Stimulated activated CD8-positive, alpha-beta memory T cell treated with anti-CD3 and anti-CD28 coated beads, Interleukin-12 subunit alpha, Interleukin-12 subunit beta, amount 100 ng/mL, for 4 hours (primary cell): ENCODE data around the gene SLC22A3.
"Not testable (repeated sequence)": the region's sequence is repeated elsewhere in the genome, so short reads cannot be mapped to it uniquely, and the experiment has no call there.

Experiments used
- DNase-seq: peaks from one replicate; pipeline ENCODE4 v3.0.0-alpha.2; 2020; ENCODE audit warnings: low read depth

The SLC22A3 gene, protein sequence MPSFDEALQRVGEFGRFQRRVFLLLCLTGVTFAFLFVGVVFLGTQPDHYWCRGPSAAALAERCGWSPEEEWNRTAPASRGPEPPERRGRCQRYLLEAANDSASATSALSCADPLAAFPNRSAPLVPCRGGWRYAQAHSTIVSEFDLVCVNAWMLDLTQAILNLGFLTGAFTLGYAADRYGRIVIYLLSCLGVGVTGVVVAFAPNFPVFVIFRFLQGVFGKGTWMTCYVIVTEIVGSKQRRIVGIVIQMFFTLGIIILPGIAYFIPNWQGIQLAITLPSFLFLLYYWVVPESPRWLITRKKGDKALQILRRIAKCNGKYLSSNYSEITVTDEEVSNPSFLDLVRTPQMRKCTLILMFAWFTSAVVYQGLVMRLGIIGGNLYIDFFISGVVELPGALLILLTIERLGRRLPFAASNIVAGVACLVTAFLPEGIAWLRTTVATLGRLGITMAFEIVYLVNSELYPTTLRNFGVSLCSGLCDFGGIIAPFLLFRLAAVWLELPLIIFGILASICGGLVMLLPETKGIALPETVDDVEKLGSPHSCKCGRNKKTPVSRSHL

DNA sequence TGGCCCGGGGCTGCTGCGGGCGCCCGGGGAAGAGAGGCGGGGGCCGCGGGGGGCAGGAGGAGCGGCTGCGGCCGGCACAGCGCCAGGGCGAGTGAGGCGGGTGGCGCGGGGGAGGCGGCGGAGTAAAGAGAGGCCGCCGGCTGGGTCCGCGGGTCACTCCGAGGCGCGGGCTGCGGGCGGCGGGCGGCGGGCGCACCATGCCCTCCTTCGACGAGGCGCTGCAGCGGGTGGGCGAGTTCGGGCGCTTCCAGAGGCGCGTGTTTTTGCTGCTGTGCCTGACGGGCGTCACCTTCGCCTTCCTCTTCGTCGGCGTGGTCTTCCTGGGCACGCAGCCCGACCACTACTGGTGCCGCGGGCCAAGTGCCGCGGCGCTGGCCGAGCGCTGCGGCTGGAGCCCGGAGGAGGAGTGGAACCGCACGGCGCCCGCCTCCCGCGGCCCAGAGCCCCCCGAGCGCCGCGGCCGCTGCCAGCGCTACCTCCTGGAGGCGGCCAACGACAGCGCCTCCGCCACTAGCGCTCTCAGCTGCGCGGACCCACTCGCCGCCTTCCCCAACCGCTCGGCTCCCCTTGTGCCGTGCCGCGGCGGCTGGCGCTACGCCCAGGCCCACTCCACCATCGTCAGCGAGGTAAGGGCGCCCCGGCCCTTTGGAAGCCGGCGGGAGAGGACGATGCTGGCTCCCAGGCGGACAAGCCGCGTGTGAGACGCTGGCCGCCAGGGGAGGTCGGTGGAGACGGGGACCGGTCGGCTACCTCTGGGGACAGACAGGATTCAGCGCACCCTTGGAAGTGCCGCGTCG is at the start of gene SLC22A3:
Gene SLC22A3, plus strand, starts transcription at position 156 of the 797 bp plus-strand sequence. Its CDS starts 42 bp downstream, at position 198.
- no peak for DNase-seq

DNA sequence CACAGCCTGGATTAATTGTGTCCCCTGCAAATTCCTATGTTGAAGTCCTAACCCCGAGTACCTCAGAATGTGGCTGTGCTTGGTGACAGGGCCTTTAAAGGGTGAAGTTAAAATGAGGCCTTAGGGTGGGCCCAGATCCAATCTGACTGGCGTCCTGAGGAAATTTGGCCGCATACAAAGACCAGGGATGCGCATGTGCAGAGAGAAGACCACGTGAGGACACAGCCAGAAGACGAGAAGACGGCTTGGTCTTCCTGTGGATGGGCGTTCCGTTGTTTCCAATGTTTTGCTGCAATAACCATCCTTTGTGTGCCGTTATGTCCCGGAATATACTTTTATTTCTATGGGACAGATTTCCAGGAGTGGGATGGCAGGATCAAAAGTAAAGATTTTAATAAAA is 48.6 kb upstream of the SLC22A3 start:
- no peak for DNase-seq

DNA sequence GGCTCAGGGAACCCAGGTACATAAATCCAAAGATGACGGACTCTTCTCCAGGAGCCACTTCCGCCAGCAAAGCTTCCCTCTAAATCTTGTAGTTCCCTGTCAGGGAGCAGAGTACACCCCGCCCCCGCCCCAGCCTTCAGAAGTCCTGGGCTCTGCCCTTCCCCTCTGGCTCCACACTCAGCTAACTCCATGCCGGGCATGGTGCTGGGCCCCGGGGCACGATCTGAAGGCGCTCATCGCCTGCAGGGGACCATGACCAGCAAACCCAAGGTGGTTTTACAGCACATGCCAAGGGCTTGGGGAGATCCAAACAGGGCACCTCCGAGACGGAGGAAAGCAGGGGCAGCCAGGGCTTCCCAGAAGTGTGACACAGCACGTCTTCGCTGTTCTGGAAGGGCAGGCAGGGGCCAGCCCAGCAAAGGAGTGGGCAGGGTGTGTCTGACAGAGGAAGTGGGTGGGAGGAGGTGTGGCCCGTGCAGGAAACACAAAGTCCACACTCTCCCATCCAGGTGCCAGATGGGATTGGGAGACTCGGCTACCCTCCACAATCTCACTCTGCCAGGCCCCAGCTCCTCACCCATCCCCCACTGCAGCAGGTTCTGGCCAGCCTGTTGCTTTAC is 48.0 kb upstream of the SLC22A3 start:
- DNase-seq = no peak

DNA sequence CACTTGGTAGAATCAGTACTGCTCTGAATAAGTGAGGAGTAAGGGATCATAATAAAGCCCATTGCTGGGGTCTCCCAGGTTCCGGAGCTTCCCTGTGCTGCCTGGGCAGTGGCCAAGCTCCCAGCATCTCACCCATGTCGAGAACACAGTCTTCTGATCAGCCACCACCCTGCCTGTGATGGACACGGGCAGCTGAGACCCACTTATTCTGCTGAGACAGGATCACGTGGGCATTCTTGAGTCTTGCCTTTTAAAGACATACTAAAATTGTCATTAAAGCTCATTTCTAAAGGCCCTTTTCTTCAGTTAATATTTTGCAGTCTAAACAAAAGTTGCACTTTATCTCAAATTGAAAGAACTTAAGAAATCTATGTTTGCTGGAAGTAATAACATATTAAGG is 46.8 kb upstream of the SLC22A3 start:
- no peak for DNase-seq

DNA sequence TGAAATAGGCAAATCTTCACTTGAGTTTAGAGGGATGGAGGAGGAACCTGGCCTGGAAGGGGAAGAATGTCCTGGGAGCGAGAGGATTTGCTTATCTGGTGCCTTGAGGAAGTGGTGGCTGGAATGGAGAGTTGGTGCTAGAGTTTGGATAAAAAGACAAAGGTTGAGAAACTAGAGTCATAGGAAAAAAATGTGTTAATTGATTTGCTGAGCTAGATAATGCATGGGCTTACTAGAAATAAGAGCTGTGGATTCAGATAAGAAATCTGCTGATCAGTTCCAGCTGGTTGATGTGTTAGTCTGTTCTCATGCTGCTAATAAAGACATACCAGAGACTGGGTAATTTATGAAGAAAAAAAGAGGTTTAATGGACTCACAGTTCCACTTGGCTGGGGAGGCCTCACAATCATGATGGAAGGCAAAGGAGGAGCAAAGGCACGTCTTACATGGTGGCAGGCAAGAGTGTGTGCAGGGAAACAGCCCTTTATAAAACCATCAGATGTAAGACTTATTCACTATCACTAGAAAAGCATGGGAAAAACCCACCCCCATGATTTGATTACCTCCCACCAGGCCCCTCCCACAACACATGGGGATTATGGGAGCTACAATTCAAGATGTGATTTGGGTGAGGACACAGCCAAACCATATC is 45.6 kb upstream of the SLC22A3 start:
- not testable (repeated sequence) for DNase-seq

DNA sequence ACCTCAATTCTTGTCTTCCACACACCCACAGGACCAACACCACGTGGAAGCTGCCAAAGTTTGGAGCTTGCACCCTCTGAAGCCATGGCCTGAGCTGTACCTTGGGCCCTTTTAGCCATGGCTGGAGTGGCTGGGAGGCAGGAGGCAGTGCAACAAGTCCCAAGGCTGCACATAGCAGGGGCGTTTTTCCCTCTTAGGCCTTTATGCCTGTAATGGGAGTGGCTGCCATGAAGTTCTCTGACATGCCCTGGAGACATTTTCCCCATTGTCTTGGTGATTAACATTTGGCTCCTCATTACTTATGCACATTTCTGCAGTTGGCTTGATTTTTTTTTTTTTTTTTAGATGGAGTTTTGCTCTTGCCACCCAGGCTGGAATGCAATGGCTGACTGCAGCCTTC is 44.4 kb upstream of the SLC22A3 start:
- no peak for DNase-seq

DNA sequence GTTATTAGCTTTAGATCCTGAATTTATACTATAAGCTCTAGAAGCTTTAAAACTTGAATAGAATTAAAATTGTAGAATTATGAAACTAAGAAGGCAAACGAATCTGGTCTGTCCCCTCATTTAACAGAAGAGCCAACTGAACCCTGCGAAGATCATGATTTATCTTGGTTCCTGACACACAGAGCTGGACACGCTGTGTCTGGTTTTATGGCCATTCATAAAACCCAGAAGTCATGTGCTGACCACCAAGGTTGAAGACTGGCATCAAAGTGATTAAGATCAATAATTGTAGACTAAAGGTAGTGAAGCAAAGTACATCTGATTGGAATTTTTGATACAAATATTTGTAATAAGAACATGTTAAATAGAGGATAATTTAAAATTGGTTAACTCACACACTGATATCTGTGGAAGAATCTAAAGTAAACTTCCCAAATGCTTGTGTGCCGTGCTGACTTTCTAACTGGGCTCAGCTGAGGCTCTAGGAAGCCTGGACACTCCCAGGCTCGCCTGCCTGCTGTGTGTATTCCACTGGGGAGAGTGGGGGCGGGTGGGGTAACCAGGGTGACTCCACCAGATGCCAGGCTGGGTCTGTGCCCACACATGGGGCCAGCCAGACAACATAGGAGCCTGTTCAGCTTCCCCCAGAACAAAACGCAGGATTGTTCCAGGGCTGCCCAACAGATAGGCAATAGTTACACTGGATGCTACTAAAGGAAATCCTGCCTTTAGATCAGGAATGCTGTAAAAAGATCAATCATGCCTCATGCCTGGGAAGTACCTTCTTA is 42.1 kb upstream of the SLC22A3 start:
- no peak for DNase-seq

DNA sequence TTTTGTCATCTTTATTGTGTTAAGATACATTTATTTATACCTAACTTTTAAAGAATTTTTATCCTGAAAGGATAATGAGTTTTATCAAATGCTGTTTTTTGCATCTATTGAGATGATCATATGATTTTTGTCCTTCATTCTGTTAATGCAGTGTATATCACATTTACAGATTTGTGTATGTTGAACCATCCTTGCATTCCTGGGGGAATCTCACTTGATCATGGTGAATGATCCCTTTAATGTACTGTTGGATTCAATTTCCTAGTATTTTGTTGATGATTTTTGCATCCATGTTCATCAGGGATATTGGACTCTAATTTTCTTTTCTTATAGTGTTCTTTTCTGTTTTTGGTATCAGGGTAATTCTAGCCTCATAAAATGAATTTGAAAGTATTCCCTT is 38.5 kb upstream of the SLC22A3 start:
- DNase-seq = no peak

DNA sequence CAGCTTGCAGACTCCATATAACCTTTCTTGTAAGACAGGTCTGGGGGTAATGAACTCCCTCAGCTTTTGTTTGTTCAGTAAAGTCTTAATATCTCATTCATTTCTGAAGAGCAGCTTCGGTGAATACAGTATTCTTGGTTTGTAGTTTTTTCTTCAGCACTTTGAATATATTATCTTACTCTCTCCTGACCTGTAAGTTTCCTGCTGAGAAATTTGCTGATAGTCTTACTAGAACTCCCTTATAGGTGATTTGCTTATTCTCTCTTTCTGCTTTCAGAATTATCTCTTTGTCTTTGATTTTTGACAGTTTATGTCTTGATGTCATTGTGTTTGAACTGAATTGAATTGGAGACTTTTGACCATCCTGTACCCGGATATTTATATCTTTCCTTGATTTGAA is 35.3 kb upstream of the SLC22A3 start:
- DNase-seq = no peak

DNA sequence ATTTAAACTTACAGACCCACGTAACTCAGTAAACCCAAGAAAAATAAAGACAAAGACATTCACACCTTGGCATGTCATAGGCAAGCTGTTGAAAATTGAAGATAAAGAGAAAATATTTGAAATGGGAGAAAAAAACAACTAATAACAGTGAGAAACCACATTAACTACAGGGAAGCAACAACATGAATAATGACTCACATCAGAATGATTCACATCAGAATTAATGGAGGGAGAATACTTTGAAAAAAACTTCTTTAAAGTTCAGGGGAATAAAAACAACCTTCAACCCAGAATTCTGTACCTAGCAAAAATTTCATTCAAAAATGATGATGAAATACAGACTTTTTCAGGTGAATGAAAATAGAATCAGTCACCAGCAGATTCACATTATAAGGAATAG is 32.9 kb upstream of the SLC22A3 start:
- DNase-seq = no peak

DNA sequence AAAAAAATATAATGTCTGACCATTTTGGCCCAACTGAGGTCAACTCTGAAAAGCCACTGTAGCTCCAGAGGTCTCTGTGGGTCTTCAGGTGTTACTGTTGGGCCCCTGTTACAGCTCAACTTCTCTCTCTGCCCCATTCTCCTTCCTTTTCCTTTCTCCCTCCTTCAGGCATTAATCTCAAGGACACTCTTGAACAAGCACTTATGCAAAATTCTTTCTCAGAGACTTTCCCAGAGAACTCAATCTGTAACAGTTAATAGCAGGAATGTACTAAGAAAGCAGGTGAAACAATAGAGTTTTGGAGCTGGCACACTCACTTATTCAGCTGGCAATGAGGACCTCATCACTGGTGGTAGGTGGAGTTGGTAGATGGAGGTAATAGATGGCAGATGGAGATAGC is 31.9 kb upstream of the SLC22A3 start:
- DNase-seq = no peak

DNA sequence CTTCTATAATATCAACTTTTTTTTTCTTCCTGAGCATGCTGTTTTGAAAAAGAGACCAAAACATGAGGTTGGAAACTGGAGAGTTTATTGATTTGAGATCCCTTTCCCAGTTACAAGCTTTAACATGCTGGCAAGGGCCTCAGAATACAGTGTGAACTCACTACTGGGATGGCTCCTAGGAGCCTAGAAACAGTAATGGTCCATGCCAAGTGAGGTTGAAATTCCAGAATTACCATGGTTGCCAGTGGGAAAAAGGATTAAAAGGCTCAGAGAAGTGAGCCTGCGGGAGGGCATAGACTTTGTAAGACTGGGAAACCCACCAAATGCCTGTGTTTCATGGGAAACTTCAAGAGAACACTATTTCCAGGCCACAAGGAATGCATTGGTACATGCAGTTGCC is 28.9 kb upstream of the SLC22A3 start:
- DNase-seq = no peak

DNA sequence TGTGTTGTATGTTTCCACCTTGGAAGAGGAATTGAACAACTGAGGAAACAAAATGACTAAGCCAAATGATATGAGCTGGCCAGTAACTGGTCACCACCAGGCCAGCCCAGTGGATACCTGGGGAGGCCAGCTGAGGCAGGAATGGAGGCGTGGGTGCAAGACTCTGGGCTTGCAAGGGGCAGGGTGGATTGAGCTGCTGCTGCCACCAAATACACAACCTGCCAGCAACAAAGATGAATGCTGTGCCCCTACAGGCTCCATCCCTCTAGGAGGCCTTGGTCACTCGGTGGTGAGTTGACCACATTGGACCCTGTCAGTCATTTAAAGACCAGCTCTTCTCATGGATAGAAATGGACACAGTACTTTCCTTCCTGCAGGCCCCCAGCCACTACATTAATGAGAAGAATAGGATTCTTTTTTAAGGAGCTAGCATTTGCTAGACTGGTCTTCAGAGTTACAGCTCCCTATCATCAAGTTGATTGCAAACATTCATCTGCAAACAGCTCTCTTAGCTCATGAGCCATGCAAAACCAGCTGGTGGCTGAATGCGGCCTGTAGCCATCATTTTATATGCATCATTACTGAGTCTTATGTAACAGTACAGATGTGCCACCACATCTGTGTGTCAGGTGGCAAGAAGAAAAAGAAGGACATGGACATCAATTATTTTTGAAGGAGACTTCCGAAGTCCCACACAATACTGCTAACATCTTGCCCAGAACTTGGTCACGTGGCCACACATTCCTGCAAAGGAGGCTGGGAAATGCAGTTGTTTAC is 26.3 kb upstream of the SLC22A3 start:
- DNase-seq = no peak

DNA sequence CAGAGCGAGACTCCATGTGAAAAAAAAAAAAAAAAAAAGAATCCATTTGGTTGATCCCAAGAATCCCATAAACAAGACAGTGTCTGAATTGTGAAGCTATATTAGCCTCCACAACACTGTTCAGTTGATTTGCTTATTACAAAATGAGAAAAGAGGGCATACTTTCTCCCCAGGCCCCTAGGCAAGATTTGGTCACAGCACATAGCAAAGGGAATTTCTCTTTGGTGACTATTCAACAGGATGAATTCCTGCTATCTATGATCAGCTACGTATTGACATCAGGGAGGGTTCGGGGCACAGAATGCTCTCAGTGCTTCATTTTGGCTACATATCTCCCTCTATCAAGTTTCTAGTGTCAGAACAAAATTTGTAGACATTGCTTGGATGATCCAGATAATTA is 20.2 kb upstream of the SLC22A3 start:
- DNase-seq = no peak

DNA sequence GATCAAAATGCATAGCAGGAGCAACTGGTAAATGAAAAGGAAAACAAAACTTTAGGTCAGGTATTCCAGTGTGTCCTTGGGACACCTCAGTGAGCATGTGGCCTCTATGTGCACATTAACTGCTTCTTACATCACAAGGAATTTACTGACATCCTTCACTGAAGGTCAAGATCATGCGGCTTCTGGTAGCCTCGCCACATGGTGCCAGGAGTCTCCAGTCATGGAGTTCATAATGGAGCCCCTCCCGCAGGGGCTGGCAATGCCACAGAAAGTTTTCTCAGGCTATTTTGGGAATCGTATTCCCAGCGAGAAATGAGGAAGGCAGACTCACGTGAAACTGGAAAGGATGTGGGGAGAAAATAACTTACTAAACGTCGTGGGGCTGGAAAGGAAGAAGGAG is 19.7 kb upstream of the SLC22A3 start:
- no peak for DNase-seq

DNA sequence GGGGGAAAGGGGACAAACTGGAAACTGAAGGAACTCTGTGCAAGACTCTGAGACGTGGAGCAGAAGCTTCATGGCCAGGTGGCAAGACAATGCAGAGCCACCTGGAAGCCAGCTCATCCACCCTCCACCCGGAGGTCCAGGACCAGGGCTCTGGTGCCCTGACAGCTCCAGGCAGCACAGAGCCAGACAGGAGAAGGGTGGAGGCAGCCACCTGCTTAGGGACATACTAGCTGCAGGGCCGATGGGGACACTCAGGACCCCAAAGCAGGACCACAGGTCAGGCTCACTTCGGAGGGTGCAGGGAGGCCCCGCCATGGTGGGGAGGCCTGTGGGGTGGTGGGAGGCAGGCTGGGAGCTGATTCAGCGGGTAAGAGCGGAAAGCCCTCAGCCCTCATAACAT is 19.0 kb upstream of the SLC22A3 start:
- no peak for DNase-seq

DNA sequence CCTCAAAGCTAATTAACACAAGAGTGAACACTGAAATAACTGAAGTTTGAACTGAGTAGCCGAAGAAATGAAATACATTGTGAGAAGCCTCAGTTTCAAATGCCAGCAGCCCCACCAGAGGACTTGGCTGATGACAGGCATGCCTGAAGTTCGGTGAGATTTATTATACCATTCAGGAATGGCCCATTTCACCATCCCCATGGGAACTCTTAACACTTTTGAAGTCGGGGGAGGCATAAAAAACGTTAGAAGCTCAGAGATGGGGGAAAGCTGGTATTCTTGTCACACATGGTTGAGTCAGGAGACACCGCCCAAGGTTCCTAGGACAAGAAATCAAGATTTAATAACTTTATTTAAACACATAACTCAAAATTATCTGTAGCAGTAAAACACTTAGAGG is 17.6 kb upstream of the SLC22A3 start:
- no peak for DNase-seq

DNA sequence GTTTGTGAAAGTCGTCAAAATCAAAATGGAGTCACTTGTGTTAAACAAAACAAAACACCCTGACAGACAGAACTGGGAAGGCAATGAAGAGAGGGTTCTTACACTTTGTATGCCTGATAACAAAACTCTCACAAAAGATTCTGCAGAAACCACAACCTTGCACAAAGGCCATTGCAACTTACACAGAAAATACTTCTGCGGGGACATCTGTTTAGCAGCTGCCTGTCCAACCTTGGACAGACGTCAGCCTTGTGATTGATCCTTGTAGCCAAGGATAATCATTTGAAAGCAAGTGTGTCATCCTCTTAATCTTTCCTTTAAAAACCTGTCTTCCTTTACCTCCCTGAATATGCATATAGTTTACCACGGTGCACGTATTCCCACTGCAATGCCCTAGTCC is 17.0 kb upstream of the SLC22A3 start:
- no peak for DNase-seq

DNA sequence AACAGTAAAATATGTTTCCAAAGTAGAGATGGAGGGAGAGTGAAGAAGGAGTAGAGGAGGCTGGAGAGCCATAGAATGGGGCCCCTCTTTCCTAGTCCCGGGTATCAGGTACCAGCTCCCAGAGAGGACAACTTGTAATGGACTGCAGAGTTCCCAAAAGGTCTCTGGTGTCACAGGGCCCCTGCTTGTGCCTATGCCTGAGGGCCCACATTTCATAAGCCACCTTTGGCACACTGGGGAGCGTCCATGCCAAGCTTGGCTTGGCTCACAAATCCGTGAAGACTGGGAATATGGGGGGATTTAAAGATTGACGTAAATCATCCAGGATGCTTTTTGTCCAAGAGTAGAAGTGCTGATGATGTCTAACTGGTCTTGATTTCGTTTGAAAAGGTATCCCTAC is 16.4 kb upstream of the SLC22A3 start:
- no peak for DNase-seq

DNA sequence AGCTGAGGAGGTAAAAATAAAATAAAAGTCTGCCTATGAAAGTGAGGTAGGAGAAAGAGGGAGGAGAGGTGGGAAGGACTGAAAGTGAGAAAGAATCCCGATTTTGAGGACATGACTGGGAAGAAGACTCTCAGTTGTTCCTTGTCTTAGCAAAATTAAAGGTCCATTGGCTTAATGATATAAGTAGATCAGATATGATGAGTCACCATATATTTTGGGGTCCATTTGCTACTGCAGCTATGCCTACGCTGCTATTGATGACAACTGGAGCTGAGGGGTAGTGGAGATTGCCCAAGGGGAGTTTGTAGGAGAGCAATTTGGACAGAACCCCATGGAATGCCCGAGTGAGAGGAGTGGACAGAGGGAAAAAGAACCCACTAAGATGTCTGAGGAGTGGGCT is 15.1 kb upstream of the SLC22A3 start:
- no peak for DNase-seq

DNA sequence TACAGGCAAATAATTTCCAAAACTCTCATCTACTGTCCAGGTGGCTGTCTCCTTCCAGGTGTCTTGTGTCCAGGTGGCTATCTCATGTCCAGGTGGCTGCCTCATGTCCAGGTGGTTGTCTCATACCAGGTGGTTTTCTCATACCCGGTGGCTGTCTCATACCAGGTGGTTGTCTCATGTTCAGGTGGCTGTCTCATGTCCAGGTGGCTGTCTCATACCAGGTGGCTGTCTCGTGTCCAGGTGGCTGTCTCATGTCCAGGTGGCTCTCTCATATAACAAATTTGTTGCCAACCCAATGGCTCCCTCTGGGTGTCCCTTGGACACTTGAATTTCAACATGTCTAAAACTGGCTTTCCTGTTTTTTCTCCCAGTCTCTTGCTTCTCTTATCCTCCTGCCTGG is 14.3 kb upstream of the SLC22A3 start:
- no peak for DNase-seq
